ENCODE results near the gene RASAL1.

GRCh38 chr12:113119980-113120669 lies 15.4 kb downstream of the RASAL1 start:
- TF ChIP-seq POLR2A (IDR thresholded peaks at IDR 0.05; ENCODE audit: low read depth, low read length) (no peak), TAF1 (IDR thresholded peaks at IDR 0.05; ENCODE audit: borderline replicate concordance, low read depth, low read length) (no peak)
